T-cell (primary cell): ENCODE results near the gene PAN3. TPM values are rescaled to one million over a fixed set of nuclear protein-coding genes. Genes with fewer than 3 reads are reported as not detected.

Source experiments
- ATAC-seq, 4 experiments: fragments of 200-7000 bp in 3 of 4; fragments of 150-1000 bp in 1 of 4; cut with Tn5 transposase; replicated peaks in 1 of 4; 1 replicate in 3 of 4; 2 replicates in 1 of 4; pipeline ENCODE4 v1.10.0; 2021; ENCODE audit warnings: moderate library complexity in 3 of 4, mild to moderate bottlenecking in 2 of 4, moderate number of reproducible peaks in 1 of 4
- CTCF ChIA-PET, 2 donors: fragments of 300-600 bp; sonication (Branson Sonifier 250); formaldehyde crosslinking; loops; one replicate each; lab custom pipeline; 2022; ENCODE audit warnings: antibody characterized with exemption in 2 of 2; lab: Charles Lee
- POLR2A ChIA-PET, 2 donors: fragments of 300-600 bp; sonication (Branson Sonifier 250); formaldehyde crosslinking; loops; one replicate each; lab custom pipeline; 2022; ENCODE audit warnings: antibody characterized with exemption in 2 of 2; lab: Charles Lee
- DNase-seq, 35 experiments: peaks; one replicate each; pipeline versions ENCODE4 v3.0.0 to v3.0.0-alpha.2; 2013 to 2023
- H3K27ac ChIP-seq: one replicate; pipeline ENCODE4 v1.5.1; 2013; ENCODE audit warnings: low read length
- H3K27me3 ChIP-seq, 2 experiments: replicated peaks in 1 of 2; 1 replicate in 1 of 2; 2 replicates in 1 of 2; pipeline versions ENCODE4 v1.6.1 to v1.7.0; 2013; ENCODE audit warnings: low read length in 1 of 2, mixed read lengths in 1 of 2; ENCODE audit not compliant: control insufficient read depth in 2 of 2, insufficient read depth in 2 of 2; ENCODE audit errors: extremely low read depth in 1 of 2
- H3K36me3 ChIP-seq, 2 donors: 1 replicate in 1 of 2; 2 replicates in 1 of 2; pipeline versions ENCODE4 v1.6.1 to v1.7.0; 2013; ENCODE audit warnings: low read length in 1 of 2; ENCODE audit not compliant: control insufficient read depth in 2 of 2, insufficient read depth in 1 of 2; ENCODE audit errors: extremely low read depth in 1 of 2
- H3K4me1 ChIP-seq, 2 experiments: 1 replicate in 1 of 2; 2 replicates in 1 of 2; pipeline versions ENCODE4 v1.6.1 to v1.7.0; 2013; ENCODE audit warnings: low read length in 2 of 2, mixed read lengths in 1 of 2; ENCODE audit not compliant: insufficient read depth in 2 of 2, control insufficient read depth in 1 of 2; ENCODE audit errors: extremely low read depth in 1 of 2
- H3K4me3 ChIP-seq, 2 donors: 1 replicate in 1 of 2; 2 replicates in 1 of 2; pipeline versions ENCODE4 v1.5.1 to v1.7.0; 2013; ENCODE audit warnings: mild to moderate bottlenecking in 2 of 2, low read length in 1 of 2, moderate library complexity in 1 of 2; ENCODE audit not compliant: control insufficient read depth in 1 of 2; ENCODE audit errors: extremely low read depth in 1 of 2
- H3K9me3 ChIP-seq: 2 replicates; pipeline ENCODE4 v1.7.0; 2013
- H3K27ac Mint-ChIP-seq, 2 donors: one replicate each; pipeline ENCODE4 v1.8.0; 2020 to 2021; ENCODE audit warnings: mild to moderate bottlenecking in 2 of 2, mixed read lengths in 2 of 2
- H3K27me3 Mint-ChIP-seq, 2 donors: one replicate each; pipeline ENCODE4 v1.8.0; 2021 to 2022; ENCODE audit warnings: mixed read lengths in 2 of 2
- H3K36me3 Mint-ChIP-seq: one replicate; pipeline ENCODE4 v1.8.0; 2021; ENCODE audit warnings: mixed read lengths
- H3K4me1 Mint-ChIP-seq, 3 donors: one replicate each; pipeline ENCODE4 v1.8.0; 2020 to 2022; ENCODE audit warnings: mixed read lengths in 3 of 3, mild to moderate bottlenecking in 1 of 3
- H3K4me3 Mint-ChIP-seq, 3 donors: one replicate each; pipeline ENCODE4 v1.8.0; 2020 to 2022; ENCODE audit warnings: mild to moderate bottlenecking in 3 of 3, mixed read lengths in 3 of 3, moderate library complexity in 3 of 3
- H3K9me3 Mint-ChIP-seq, 3 donors: one replicate each; pipeline ENCODE4 v1.8.0; 2020 to 2022; ENCODE audit warnings: mixed read lengths in 3 of 3
- WGBS: methylation state at CpG from one replicate; pipeline ENCODE4 v1.1.5; 2013; ENCODE audit warnings: missing lambda C conversion rate; ENCODE audit not compliant: insufficient coverage; 5-methylcytosine and 5-hydroxymethylcytosine counted together
- total RNA-seq, 35 experiments: library from RNA in 6 of 35; stranded (reverse) in 6 of 35; fragments of 120-200 nt in 1 of 35; gene quantifications; one replicate each; pipeline versions ENCODE4 v1.2.1 to v1.2.4 and lab custom pipeline; 2013 to 2026

Gene PAN3
- total RNA-seq, 5 donors from 2014 or later (not counting 1 experiment from before 2014, with no cell fraction given): 62.9 to 79.6 (median 69.3) TPM

GRCh38 chr13:28337166-28338005, 199.0 kb downstream of the PAN3 start:
- DNase-seq (no peak), ATAC-seq (no peak)
- Mint-ChIP-seq H3K27me3 (peaks cover 0 to 3% of the 10 kb centered on the region in 2 donors), H3K9me3 (no peaks in the 10 kb centered on the region), H3K4me1 (peaks cover 0 to 6% (median 2%) of the 10 kb centered on the region in 3 donors), H3K27ac (no peak overlapping the region), H3K4me3 (no peak overlapping the region), H3K36me3 (no peaks in the 10 kb centered on the region)
- Histone ChIP-seq H3K9me3 (no peaks in the 10 kb centered on the region), H3K4me3 (no peak overlapping the region), H3K27me3 (no peaks in the 10 kb centered on the region), H3K36me3 (no peaks in the 10 kb centered on the region), H3K4me1 (peaks cover 0 to 2% of the 10 kb centered on the region in 2 experiments), H3K27ac (no peak overlapping the region)
- 86% methylated on average over 1 of the region's 4 CpGs for WGBS
- POLR2A ChIA-PET: interaction anchor here in 1 of 2 donors (0.6 kb wide), 1 partner anchor 139 kb away, joined by 3 read pairs; no protein-coding TSS in a partner anchor
- CTCF ChIA-PET: interaction anchor here (0.6 to 0.7 kb wide), 2 partner anchors 8 to 37 kb away, joined by 3 to 4 read pairs; no protein-coding TSS in a partner anchor

- WGBS: no CpG with 5 or more reads among the region's 4 CpGs
- H3K27ac ChIP-seq: no peak overlapping the region
- no peaks in the 10 kb centered on the region for H3K36me3 ChIP-seq
- H3K27me3 ChIP-seq: no peaks in the 10 kb centered on the region
- H3K9me3 ChIP-seq: no peaks in the 10 kb centered on the region
- Mint-ChIP-seq H3K4me3 (no peak overlapping the region), H3K9me3 (no peaks in the 10 kb centered on the region), H3K36me3 (no peaks in the 10 kb centered on the region), H3K27me3 (peaks cover 0 to 3% of the 10 kb centered on the region in 2 donors), H3K27ac (no peak overlapping the region), H3K4me1 (peaks cover 0 to 8% (median 2%) of the 10 kb centered on the region in 3 donors)
- ChIA-PET CTCF (no interaction called here), POLR2A (interaction anchor here in 1 of 2 donors (0.6 kb wide), 1 partner anchor 139 kb away, joined by 3 read pairs; no protein-coding TSS in a partner anchor)
- ATAC-seq (no peak), DNase-seq (no peak)
- H3K4me1 ChIP-seq: peaks cover 0 to 2% of the 10 kb centered on the region in 2 experiments
- H3K4me3 ChIP-seq: no peak overlapping the region
Measured at GRCh38 chr13:28338006-28338574, 199.7 kb downstream of the PAN3 start.

GRCh38 chr13:28338742-28339141, 200.4 kb downstream of the PAN3 start:
- Histone ChIP-seq H3K27me3 (no peaks in the 10 kb centered on the region), H3K36me3 (no peaks in the 10 kb centered on the region), H3K4me1 (peaks cover 0 to 2% of the 10 kb centered on the region in 2 experiments), H3K27ac (no peak overlapping the region), H3K9me3 (no peaks in the 10 kb centered on the region), H3K4me3 (no peak overlapping the region)
- Mint-ChIP-seq H3K27me3 (peaks cover 0 to 4% of the 10 kb centered on the region in 2 donors), H3K36me3 (no peaks in the 10 kb centered on the region), H3K4me3 (no peak overlapping the region), H3K9me3 (no peaks in the 10 kb centered on the region), H3K27ac (no peak overlapping the region), H3K4me1 (peaks cover 0 to 8% (median 2%) of the 10 kb centered on the region in 3 donors)
- WGBS: 94% methylated on average over 4 of the region's 6 CpGs
- DNase-seq (no peak), ATAC-seq (no peak)
- ChIA-PET POLR2A (no interaction called here), CTCF (no interaction called here)

- no peak overlapping the region for H3K27ac Mint-ChIP-seq
- H3K9me3 Mint-ChIP-seq: no peaks in the 10 kb centered on the region
- H3K36me3 Mint-ChIP-seq: no peaks in the 10 kb centered on the region
- H3K9me3 ChIP-seq: no peaks in the 10 kb centered on the region
- CTCF ChIA-PET: interaction anchor here in 1 of 2 donors (0.7 kb wide), 1 partner anchor 20 kb away, joined by 6 read pairs; no protein-coding TSS in a partner anchor
- no peaks in the 10 kb centered on the region for H3K36me3 ChIP-seq
- H3K4me3 ChIP-seq: no peak overlapping the region
- H3K4me3 Mint-ChIP-seq: no peak overlapping the region
- no peaks in the 10 kb centered on the region for H3K27me3 ChIP-seq
- peaks cover 6 to 11% of the 10 kb centered on the region in 2 donors for H3K27me3 Mint-ChIP-seq
- DNase-seq (no peak), ATAC-seq (no peak)
- no peak overlapping the region for H3K27ac ChIP-seq
- H3K4me1 ChIP-seq: peaks cover 0 to 2% of the 10 kb centered on the region in 2 experiments
- no CpG with 5 or more reads among the region's 2 CpGs for WGBS
- H3K4me1 Mint-ChIP-seq: peaks cover 0 to 8% (median 2%) of the 10 kb centered on the region in 3 donors
- POLR2A ChIA-PET: no interaction called here
Measured at GRCh38 chr13:28339419-28339818, 201.1 kb downstream of the PAN3 start.

- Mint-ChIP-seq H3K4me3 (no peak overlapping the region), H3K9me3 (no peaks in the 10 kb centered on the region), H3K27ac (no peak overlapping the region), H3K27me3 (peaks cover 7 to 14% of the 10 kb centered on the region in 2 donors), H3K4me1 (peaks cover 0 to 8% (median 2%) of the 10 kb centered on the region in 3 donors), H3K36me3 (no peaks in the 10 kb centered on the region)
- ChIA-PET POLR2A (no interaction called here), CTCF (interaction anchor here in 1 of 2 donors (0.7 kb wide), 1 partner anchor 21 kb away, joined by 6 read pairs; no protein-coding TSS in a partner anchor)
- H3K4me3 ChIP-seq: no peak overlapping the region
- WGBS: no CpG with 5 or more reads among the region's 2 CpGs
- no peak overlapping the region for H3K27ac ChIP-seq
- no peaks in the 10 kb centered on the region for H3K36me3 ChIP-seq
- no peak for DNase-seq
- H3K4me1 ChIP-seq: peaks cover 0 to 2% of the 10 kb centered on the region in 2 experiments
- H3K27me3 ChIP-seq: no peaks in the 10 kb centered on the region
- no peaks in the 10 kb centered on the region for H3K9me3 ChIP-seq
- no peak for ATAC-seq
Measured at GRCh38 chr13:28340272-28340793, 202.0 kb downstream of the PAN3 start.

- no peak overlapping the region for H3K27ac ChIP-seq
- no peaks in the 10 kb centered on the region for H3K9me3 Mint-ChIP-seq
- H3K36me3 Mint-ChIP-seq: no peaks in the 10 kb centered on the region
- no peaks in the 10 kb centered on the region for H3K9me3 ChIP-seq
- peaks cover 7 to 14% of the 10 kb centered on the region in 2 donors for H3K27me3 Mint-ChIP-seq
- peaks cover 2 to 17% (median 5%) of the 10 kb centered on the region in 3 donors for H3K4me1 Mint-ChIP-seq
- peaks cover under 1 to 2% of the 10 kb centered on the region in 2 experiments for H3K4me1 ChIP-seq
- no CpG with 5 or more reads among the region's 2 CpGs for WGBS
- H3K36me3 ChIP-seq: no peaks in the 10 kb centered on the region
- H3K27ac Mint-ChIP-seq: no peak overlapping the region
- ChIA-PET POLR2A (no interaction called here), CTCF (no interaction called here)
- no peak overlapping the region for H3K4me3 ChIP-seq
- no peak for DNase-seq
- H3K27me3 ChIP-seq: peaks cover 0 to 3% of the 10 kb centered on the region in 2 experiments
- no peak for ATAC-seq
- no peak overlapping the region for H3K4me3 Mint-ChIP-seq
Measured at GRCh38 chr13:28342251-28342650, 203.9 kb downstream of the PAN3 start.
